22Rv1 (cell line): Measurements from ENCODE around the gene TTC13.

ENCODE experiments used
- CTCF ChIP-seq: fragments of 450-650 bp; IDR thresholded peaks from 2 replicates; pipeline ENCODE4 v1.5.1; 2017; ENCODE audit warnings: mild to moderate bottlenecking
- ZFX ChIP-seq: fragments of 450-650 bp; IDR thresholded peaks from 2 replicates; pipeline ENCODE4 v1.6.1; 2017; ENCODE audit warnings: antibody characterized with exemption, borderline replicate concordance

DNA sequence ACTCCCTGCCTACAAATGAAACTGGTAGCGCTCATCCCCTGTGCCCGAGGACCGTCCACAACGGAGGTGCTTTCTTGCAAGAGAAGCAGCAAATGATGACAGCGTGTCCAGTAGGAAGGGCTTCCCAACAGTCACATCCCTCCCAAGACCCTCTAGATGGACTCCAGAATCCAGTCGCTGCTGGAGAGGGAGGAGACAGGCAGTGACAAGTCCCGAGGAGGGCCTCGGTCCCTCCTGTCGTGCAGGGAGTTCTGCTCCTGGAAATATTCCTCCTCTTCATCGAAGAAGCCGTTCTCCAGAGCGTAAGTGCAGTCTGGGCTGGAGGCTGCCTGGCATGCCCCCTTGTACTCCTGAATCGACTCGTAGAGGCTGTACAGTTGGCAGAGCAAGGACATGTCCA, 41.0 kb upstream of the TTC13 start:
- TF ChIP-seq CTCF (no peak), ZFX (no peak)
